Glomerular visceral epithelial cell (primary cell): ENCODE measurements around the gene PPP2R3A.
"Not testable (repeated sequence)": the region's sequence is repeated elsewhere in the genome, so short reads cannot be mapped to it uniquely, and the experiment has no call there.

ENCODE experiments used
- DNase-seq: peaks from one replicate; pipeline ENCODE4 v3.0.0-alpha.2; 2016; ENCODE audit errors: extremely low spot score

Gene PPP2R3A

GRCh38 chr3:136023264-136023978, 57.9 kb downstream of the PPP2R3A start:
- DNase-seq = no peak

GRCh38 chr3:136036306-136036705, 70.8 kb downstream of the PPP2R3A start:
- no peak for DNase-seq

DNA sequence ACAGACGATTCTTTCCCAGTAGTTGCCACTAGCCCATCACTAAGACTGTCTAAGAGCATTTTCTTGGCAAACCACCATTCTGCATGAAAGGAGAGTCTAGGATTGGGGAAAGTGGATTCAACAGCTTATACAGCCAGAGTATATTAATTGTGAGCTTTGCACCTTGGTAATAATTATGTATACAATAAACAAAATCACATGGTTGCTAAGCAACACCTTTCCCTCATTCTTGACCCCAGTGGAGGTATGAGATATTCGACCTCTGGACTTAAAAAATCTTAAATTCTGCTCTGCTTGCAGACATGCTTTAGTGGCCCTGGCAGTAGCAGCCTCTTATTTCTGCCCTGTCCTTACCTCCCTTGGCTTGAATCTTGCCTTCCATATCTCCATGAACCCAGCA, 73.1 kb downstream of the PPP2R3A start:
- no peak for DNase-seq

- DNase-seq = peak; percentile 60
Measured at GRCh38 chr3:136042608-136043221, 77.2 kb downstream of the PPP2R3A start.

- no peak for DNase-seq
Measured at GRCh38 chr3:136044980-136045745, 79.6 kb downstream of the PPP2R3A start.

DNA sequence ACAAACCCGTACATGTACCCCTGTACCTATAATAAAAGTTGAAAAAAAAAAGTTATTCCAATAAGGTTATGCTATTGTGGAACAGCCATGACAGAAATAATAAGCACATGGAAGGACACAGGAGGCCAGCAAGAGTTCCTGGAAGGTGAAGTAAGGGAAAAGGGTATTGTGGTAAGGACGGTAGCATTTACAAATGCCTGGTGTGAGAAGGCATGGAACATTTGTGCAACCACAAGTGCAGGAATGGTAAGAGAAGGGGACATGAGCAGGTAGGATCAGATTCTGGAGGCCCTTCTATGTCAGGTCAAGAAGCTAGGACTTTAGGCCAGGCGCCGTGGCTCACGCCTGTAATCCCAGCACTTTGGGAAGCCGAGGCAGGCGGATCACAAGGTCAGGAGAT, 82.5 kb downstream of the PPP2R3A start:
- DNase-seq = no peak

DNA sequence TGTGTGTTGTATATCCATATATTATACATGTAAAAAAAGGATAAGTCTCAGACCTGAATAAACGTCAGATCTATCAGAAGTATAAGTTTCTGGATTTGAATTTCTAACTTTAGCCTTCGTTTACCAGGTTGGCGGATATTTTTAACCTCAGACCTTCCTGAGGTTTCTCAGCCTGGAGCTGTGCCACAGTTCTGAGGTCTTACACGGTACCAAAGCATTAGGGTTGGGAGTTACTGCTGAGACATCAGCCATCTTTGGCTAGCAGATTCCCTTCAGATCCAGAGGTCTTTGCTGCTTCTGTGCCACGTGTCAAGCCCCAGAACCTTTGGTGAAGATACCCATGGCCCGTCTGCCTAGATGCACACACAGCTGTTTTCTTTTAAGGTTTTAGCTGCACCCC, 84.7 kb downstream of the PPP2R3A start:
- DNase-seq = no peak

- no peak for DNase-seq
Measured at GRCh38 chr3:136055491-136055890, 90.0 kb downstream of the PPP2R3A start.

DNA sequence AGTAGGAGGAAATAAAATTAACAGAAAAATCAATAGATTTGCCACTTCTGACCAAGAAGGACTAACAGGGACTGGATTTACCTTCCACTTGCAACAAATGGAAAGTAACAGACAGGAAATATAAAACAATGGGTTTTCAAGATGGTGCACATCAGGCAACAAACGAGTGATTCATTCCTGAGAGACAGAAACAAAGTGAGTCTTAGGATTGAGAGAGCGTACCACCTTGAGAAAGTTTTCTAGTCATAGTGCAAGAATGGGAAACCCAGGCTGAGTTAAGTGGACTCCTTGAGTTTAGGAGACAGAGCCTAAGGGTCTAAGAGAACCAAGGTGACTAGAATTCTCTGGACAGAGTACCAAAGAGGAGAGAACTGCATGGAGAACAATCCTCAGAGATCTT, 101.7 kb downstream of the PPP2R3A start:
- no peak for DNase-seq

DNA sequence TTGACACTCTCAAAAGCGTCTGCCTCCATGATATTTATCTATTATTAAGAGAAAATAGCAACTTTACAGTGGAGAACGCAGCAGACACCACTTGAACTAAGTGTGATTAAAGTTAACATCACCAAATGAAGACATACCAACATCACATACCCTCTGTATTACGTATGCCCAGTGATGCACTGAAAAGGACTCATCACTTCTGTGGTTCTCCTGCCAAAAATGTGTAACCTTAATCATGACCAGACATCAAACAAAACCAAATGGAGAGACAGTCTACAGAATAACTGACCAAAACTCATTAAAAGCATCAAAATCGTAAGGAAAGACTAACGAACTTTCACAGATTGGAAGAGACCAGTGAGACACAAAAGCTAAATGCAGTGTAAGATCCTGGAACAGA, 103.2 kb downstream of the PPP2R3A start:
- peak; percentile 34 for DNase-seq

DNA sequence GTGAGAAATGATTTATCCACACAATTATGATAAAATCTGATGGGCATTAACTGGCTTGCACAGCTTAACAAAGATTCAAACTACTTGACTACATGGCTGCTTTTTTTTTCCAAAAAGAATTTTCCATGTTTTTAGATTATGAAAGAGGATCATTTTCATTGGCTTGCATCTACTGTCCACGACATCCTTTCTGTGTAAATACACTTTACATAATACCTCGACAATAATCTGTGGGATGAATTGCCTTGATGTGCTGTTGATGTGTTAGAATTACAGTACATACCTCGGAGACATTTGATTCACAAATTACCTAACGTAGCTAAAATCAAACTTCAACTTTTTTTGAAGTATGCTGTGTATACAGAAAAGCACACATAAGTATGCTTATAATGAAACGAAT, 104.4 kb downstream of the PPP2R3A start:
- no peak for DNase-seq

DNA sequence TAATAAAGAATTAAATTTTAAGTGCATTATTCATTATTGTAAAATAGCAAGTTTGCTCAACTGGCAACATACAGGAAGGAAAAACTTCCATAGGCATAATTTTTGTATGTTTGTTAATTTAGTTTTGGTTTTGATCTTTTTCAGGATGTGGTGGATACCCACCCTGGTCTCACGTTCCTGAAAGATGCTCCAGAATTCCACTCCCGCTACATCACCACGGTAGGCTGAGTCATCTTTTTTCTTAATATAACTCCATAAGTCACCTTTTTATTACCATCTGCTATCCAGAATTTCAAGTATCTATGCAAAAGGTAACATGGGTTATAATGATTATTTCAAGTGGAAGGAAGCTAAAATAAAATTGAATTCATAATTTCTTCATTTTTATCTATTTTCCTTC, 104.8 kb downstream of the PPP2R3A start:
- peak; percentile 81 for DNase-seq

DNA sequence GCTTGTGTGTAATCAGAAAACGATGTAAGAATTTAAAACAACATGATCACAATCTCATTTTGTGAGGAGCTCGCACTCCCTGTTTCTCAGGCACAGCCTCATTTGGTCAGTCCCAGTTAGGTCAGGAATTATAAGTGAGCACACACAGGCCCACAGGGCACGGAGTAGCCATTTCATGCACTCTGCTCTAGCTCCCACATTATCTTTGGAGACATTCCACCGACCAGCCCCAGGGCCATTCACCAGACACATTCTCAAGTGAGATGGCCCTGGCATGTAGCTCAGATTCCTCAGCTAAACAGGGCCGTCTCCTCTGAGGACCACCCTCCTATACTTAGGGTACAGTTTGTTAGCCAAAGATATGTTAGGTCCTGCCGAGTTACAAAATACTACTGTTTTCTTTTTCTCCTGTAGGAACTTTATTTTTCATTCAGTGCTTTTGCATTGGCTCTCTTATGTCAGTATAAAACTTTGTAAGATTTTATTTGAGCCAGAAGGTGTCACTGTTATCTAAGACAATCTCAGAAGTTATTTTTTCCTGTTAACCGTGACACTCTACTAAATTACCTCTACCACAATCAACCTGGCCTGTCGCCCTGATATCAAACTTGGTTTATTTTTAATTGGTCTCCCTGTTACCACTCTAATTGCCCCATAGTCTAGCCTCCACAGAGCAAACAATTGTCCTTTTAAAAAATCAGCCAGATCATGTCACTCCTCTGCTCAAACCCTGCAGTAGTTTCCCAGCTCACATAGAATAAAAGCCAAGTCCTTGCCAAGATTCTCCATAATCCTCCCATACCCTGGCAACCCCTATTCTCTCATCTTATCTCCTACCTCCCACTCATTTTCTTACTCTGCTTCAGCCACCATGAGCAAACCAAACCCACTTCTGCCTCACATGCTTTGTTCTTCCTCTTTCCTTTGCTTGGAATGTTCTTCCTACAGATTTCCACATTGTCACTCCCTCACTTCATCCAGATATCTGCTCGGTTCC, 105.7 kb downstream of the PPP2R3A start:
- DNase-seq = peak; percentile 3

DNA sequence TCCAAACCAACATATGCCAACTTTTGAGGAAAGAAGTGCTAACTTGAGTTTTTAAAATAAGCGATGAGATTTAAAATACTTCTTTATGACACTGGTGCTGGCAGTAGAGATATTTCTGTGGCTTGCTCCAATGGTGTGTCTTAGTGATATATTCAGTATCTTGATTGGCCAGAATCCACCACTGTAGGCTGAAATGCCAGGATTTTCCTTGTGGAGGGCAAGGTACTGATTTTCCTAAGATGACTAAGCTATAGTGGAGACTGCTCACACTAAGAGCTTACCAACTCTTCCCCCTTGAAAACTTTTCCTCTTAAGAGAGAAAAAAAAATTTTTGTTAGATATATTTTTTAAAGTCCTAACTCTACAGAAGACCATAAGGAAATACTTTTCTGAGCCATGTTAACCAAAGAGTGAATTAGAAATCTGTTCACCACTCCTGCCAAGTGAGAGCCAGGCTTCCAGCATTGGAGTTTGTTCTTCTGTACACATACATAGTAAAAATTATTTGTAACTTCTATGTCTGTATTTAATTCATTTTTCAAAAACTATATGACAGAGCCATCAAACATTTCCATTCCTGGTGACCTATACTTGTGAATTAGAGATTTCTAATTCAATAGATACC, 109.1 kb downstream of the PPP2R3A start:
- peak; percentile 15 for DNase-seq

- peak; percentile 70 for DNase-seq
Measured at GRCh38 chr3:136075218-136075808, 109.8 kb downstream of the PPP2R3A start.

GRCh38 chr3:136075811-136076210, 110.3 kb downstream of the PPP2R3A start:
- DNase-seq = no peak

- peak; percentile 20 for DNase-seq
Measured at GRCh38 chr3:136078421-136079364, 113.2 kb downstream of the PPP2R3A start.

DNA sequence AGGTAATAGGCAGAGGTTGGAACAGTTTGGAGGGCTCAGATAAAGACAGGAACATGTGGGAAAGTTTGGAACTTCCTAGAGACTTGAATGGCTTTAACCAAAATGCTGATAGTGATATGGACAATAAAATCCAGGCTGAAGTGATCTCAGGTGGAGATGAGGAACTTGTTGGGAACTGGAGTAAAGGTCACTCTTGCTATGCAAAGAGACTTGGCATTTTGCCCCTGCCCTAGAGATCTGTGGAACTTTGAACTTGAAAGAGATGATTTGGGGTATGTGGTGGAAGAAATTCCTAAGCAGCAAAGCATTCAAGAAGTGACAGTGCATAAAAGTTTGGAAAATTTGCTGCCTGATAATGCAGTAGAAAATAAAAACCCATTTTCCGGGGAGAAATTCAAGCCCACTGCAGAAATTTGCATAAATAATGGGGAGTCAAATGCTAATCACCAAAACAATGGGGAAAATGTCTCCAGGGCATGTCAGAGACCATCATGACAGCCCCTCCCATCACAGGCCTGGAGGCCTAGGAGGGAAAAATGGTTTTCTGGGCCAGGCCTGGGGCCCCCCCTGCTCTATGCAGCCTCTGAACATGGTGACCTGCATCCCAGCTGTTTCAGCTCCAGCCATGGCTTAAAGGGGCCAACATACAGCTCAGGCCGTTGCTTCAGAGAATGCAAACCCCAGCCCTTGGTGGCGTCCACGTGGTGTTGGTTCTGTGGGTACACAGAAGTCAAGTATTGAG, 118.3 kb downstream of the PPP2R3A start:
- not testable (repeated sequence) for DNase-seq

- DNase-seq = not testable (repeated sequence)
Measured at GRCh38 chr3:136085067-136085466, 119.5 kb downstream of the PPP2R3A start.
